HG02938 (cell line): ENCODE measurements around the gene KCNK7.

Source experiments
- ATAC-seq: cut with Tn5 transposase; IDR thresholded peaks from one replicate; pipeline ENCODE4 v1.9.1; 2021; ENCODE audit warnings: mild to moderate bottlenecking, moderate library complexity; ENCODE audit not compliant: unreplicated experiment

KCNK7 gene

GRCh38 chr11:65629579-65629978 lies 34.0 kb upstream of the KCNK7 start:
- no peak for ATAC-seq

- no peak for ATAC-seq
Observed at GRCh38 chr11:65627202-65627601, 31.6 kb upstream of the KCNK7 start.

GRCh38 chr11:65625628-65626342 lies 30.2 kb upstream of the KCNK7 start:
- no peak for ATAC-seq

- no peak for ATAC-seq
Observed at GRCh38 chr11:65624931-65625627, 29.5 kb upstream of the KCNK7 start.

- ATAC-seq: no peak
Observed at GRCh38 chr11:65623852-65624616, 28.4 kb upstream of the KCNK7 start.

- ATAC-seq: no peak
Observed at GRCh38 chr11:65623177-65623576, 27.6 kb upstream of the KCNK7 start.

GRCh38 chr11:65622011-65622410 lies 26.4 kb upstream of the KCNK7 start:
- no peak for ATAC-seq

- no peak for ATAC-seq
Observed at GRCh38 chr11:65621460-65621859, 25.9 kb upstream of the KCNK7 start.

GRCh38 chr11:65620666-65621065 lies 25.1 kb upstream of the KCNK7 start:
- no peak for ATAC-seq

- no peak for ATAC-seq
Observed at GRCh38 chr11:65619281-65619928, 23.8 kb upstream of the KCNK7 start.

GRCh38 chr11:65618763-65619162 lies 23.2 kb upstream of the KCNK7 start:
- no peak for ATAC-seq

- ATAC-seq: no peak
Observed at GRCh38 chr11:65617990-65618751, 22.6 kb upstream of the KCNK7 start.

- ATAC-seq: no peak
Observed at GRCh38 chr11:65617136-65617850, 21.7 kb upstream of the KCNK7 start.

GRCh38 chr11:65616575-65617001 lies 21.0 kb upstream of the KCNK7 start:
- no peak for ATAC-seq

- peak; percentile 1 for ATAC-seq
Observed at GRCh38 chr11:65615950-65616574, 20.5 kb upstream of the KCNK7 start.

- ATAC-seq: peak; percentile 83
Observed at GRCh38 chr11:65615229-65615949, 19.8 kb upstream of the KCNK7 start, which contains the start of gene PCNX3. Gene PCNX3 (plus strand): TSS chr11:65615776. CDS start chr11:65616312, 536 bp downstream.

- ATAC-seq: no peak
Observed at GRCh38 chr11:65613091-65613928, 17.7 kb upstream of the KCNK7 start.

GRCh38 chr11:65612691-65613090 lies 17.1 kb upstream of the KCNK7 start:
- ATAC-seq: no peak
